ENCODE data around the gene MYO9A. TPM values are rescaled to one million over a fixed set of nuclear protein-coding genes. Genes with fewer than 3 reads are reported as not detected.
"Not testable (repeated sequence)": the region's sequence is repeated elsewhere in the genome, so short reads cannot be mapped to it uniquely, and the experiment has no call there.

Gene MYO9A
- total RNA-seq, 1 experiment from 2014 or later: 21.4 TPM

- Histone ChIP-seq H3K79me1 (ENCODE audit: insufficient read depth, low read depth, low read length, poor library complexity, severe bottlenecking) (no peaks in the 10 kb centered on the region), H2BK120ac (ENCODE audit: low read depth, low read length, poor library complexity, severe bottlenecking) (no peak overlapping the region), H4K8ac (replicated peaks; ENCODE audit: insufficient read length, low read depth, low read length) (no peak overlapping the region), H3K14ac (ENCODE audit: insufficient read depth, low read length) (no peak overlapping the region), H2BK20ac (ENCODE audit: low read depth, low read length, poor library complexity, severe bottlenecking) (no peak overlapping the region), H3K56ac (ENCODE audit: insufficient read length, low read depth, low read length) (no peak overlapping the region), H3K23ac (ENCODE audit: insufficient read length, low read depth, low read length) (no peak overlapping the region), H3K4ac (ENCODE audit: low read depth, low read length) (no peak overlapping the region), H2BK12ac (ENCODE audit: insufficient read length, low read depth, low read length) (no peak overlapping the region), H3K23me2 (ENCODE audit: insufficient read length, low read depth, low read length, poor library complexity, severe bottlenecking) (no peaks in the 10 kb centered on the region), H3K4me1 (ENCODE audit: insufficient read depth, low read length) (no peaks in the 10 kb centered on the region), H3K18ac (ENCODE audit: insufficient read length, low read depth, low read length) (no peak overlapping the region), H3K9ac (ENCODE audit: extremely low read depth, insufficient read length, low read length) (no peak overlapping the region), H2BK5ac (ENCODE audit: insufficient read length, low read length) (no peak overlapping the region), H2AFZ (ENCODE audit: low read length) (no peak overlapping the region), H3T11ph (ENCODE audit: low read length) (no peak overlapping the region), H3K9me3 (ENCODE audit: control insufficient read depth, low read depth, low read length) (no peaks in the 10 kb centered on the region), H3K4me2 (ENCODE audit: insufficient read depth, insufficient read length, low read length) (no peak overlapping the region), H4K5ac (ENCODE audit: insufficient read length, low read depth, low read length) (no peak overlapping the region), H3K27ac (ENCODE audit: insufficient read length, low read depth, low read length) (no peak overlapping the region), H2BK15ac (ENCODE audit: low read depth, low read length) (no peak overlapping the region), H3K79me2 (ENCODE audit: insufficient read depth, low read length) (no peaks in the 10 kb centered on the region), H4K91ac (ENCODE audit: insufficient read length, low read depth, low read length) (no peak overlapping the region), H2AK5ac (ENCODE audit: insufficient read length, low read length) (no peak overlapping the region), H4K20me1 (ENCODE audit: control insufficient read depth, insufficient read depth, insufficient read length) (no peaks in the 10 kb centered on the region), H3K27me3 (ENCODE audit: insufficient read depth, low read length) (no peaks in the 10 kb centered on the region)
- WGBS (ENCODE audit: extremely low coverage, insufficient read length, low lambda C conversion rate): no CpG with 5 or more reads among the region's 1 CpG
- no peak for TF ChIP-seq CTCF (conservative IDR thresholded peaks at IDR 0.05)
- Mint-ChIP-seq H3K27ac (no peak overlapping the region), H3K27me3 (ENCODE audit: low read depth) (no peaks in the 10 kb centered on the region), H3K4me1 (no peaks in the 10 kb centered on the region), H3K9me3 (peaks cover 0 to 4% of the 10 kb centered on the region in 2 experiments; a peak in 1 of 5 replicates), H3K4me3 (no peak overlapping the region), H3K36me3 (ENCODE audit: insufficient read depth in 1 of 3, low read depth in 3 of 3) (peaks cover 5 to 13% (median 7%) of the 10 kb centered on the region in 3 experiments; a peak in 6 of 7 replicates)
- no peak for DNase-seq
Measured at GRCh38 chr15:72020799-72021198, 97.2 kb downstream of the MYO9A start.

- H4K5ac ChIP-seq (ENCODE audit: insufficient read length, low read depth, low read length); H3K36me3 Mint-ChIP-seq (ENCODE audit: insufficient read depth in 1 of 3, low read depth in 3 of 3); H3K4me1 ChIP-seq (ENCODE audit: insufficient read depth, low read length); H3K18ac ChIP-seq (ENCODE audit: insufficient read length, low read depth, low read length); H3K27me3 ChIP-seq (ENCODE audit: insufficient read depth, low read length); H2BK20ac ChIP-seq (ENCODE audit: low read depth, low read length, poor library complexity, severe bottlenecking); H3K4ac ChIP-seq (ENCODE audit: low read depth, low read length); DNase-seq; H3K23ac ChIP-seq (ENCODE audit: insufficient read length, low read depth, low read length); H4K91ac ChIP-seq (ENCODE audit: insufficient read length, low read depth, low read length); H2AK5ac ChIP-seq (ENCODE audit: insufficient read length, low read length); H3K27ac ChIP-seq (ENCODE audit: insufficient read length, low read depth, low read length); H4K20me1 ChIP-seq (ENCODE audit: control insufficient read depth, insufficient read depth, insufficient read length); H3K9me3 Mint-ChIP-seq; H3K79me1 ChIP-seq (ENCODE audit: insufficient read depth, low read depth, low read length, poor library complexity, severe bottlenecking); H2BK15ac ChIP-seq (ENCODE audit: low read depth, low read length); H2BK12ac ChIP-seq (ENCODE audit: insufficient read length, low read depth, low read length); H2AFZ ChIP-seq (ENCODE audit: low read length); H3K9me3 ChIP-seq (ENCODE audit: control insufficient read depth, low read depth, low read length); H3K56ac ChIP-seq (ENCODE audit: insufficient read length, low read depth, low read length); H3K4me2 ChIP-seq (ENCODE audit: insufficient read depth, insufficient read length, low read length); H3K9ac ChIP-seq (ENCODE audit: extremely low read depth, insufficient read length, low read length); H2BK120ac ChIP-seq (ENCODE audit: low read depth, low read length, poor library complexity, severe bottlenecking); H3K23me2 ChIP-seq (ENCODE audit: insufficient read length, low read depth, low read length, poor library complexity, severe bottlenecking); H3T11ph ChIP-seq (ENCODE audit: low read length); H3K4me3 Mint-ChIP-seq; H3K79me2 ChIP-seq (ENCODE audit: insufficient read depth, low read length); H3K4me1 Mint-ChIP-seq; H2BK5ac ChIP-seq (ENCODE audit: insufficient read length, low read length); H3K27me3 Mint-ChIP-seq (ENCODE audit: low read depth); H3K14ac ChIP-seq (ENCODE audit: insufficient read depth, low read length); H4K8ac ChIP-seq (replicated peaks; ENCODE audit: insufficient read length, low read depth, low read length): not testable (repeated sequence)
- no CpG with 5 or more reads among the region's 3 CpGs for WGBS (ENCODE audit: extremely low coverage, insufficient read length, low lambda C conversion rate)
- peak overlapping the region in 2 of 3 experiments; percentile 74 to 83; a peak in 2 of 7 replicates for H3K27ac Mint-ChIP-seq
Measured at GRCh38 chr15:72014555-72014954, 103.4 kb downstream of the MYO9A start.
